IMR-90 (cell line): ENCODE results near the gene SSU72. TPM values are rescaled to one million over a fixed set of nuclear protein-coding genes. Genes with fewer than 3 reads are reported as not detected.

Source experiments
- ATAC-seq: fragments of 200-7000 bp; cut with Tn5 transposase; 2 replicates; pipeline ENCODE4 v1.9.1; 2020; ENCODE audit warnings: low read depth, mild to moderate bottlenecking, moderate library complexity
- BruUV-seq: library from RNA; stranded (reverse); fragments of 400-500 nt; replicated peaks from 2 replicates; lab custom pipeline; 2021; lab: Mats Ljungman, UMichigan
- CTCF ChIA-PET: fragments of 300-600 bp; formaldehyde crosslinking; extraction: SDS; loops from one replicate; lab custom pipeline; 2021; ENCODE audit warnings: antibody characterized with exemption; lab: Yijun Ruan, JAX
- POLR2A ChIA-PET: fragments of 300-600 bp; sonication (Branson Sonifier 250); formaldehyde crosslinking; loops from one replicate; lab custom pipeline; 2022; ENCODE audit warnings: antibody characterized with exemption; ENCODE audit not compliant: unreplicated experiment; lab: Charles Lee
- DNase-seq: peaks from one replicate; pipeline ENCODE4 v3.0.0; 2013
- H2AFZ ChIP-seq: replicated peaks from 2 replicates; pipeline ENCODE3; 2013; ENCODE audit warnings: low read length, mild to moderate bottlenecking; ENCODE audit not compliant: poor library complexity
- H2AK5ac ChIP-seq: 2 replicates; pipeline ENCODE4 v1.6.1; 2013; ENCODE audit warnings: low read depth, low read length, inconsistent platforms
- H2AK9ac ChIP-seq: replicated peaks from 2 replicates; pipeline ENCODE3; 2013; ENCODE audit warnings: mild to moderate bottlenecking, low read depth, low read length, moderate library complexity; ENCODE audit not compliant: poor library complexity
- H2BK120ac ChIP-seq: 2 replicates; pipeline ENCODE4 v1.6.1; 2013; ENCODE audit warnings: low read depth, low read length, inconsistent platforms
- H2BK15ac ChIP-seq: 3 replicates; pipeline ENCODE4 v1.6.1; 2013; ENCODE audit warnings: low read depth, low read length, inconsistent platforms
- H2BK20ac ChIP-seq: 2 replicates; pipeline ENCODE4 v1.6.1; 2013; ENCODE audit warnings: low read depth, mild to moderate bottlenecking, inconsistent platforms, low read length, moderate library complexity
- H2BK5ac ChIP-seq: 2 replicates; pipeline ENCODE4 v1.6.1; 2013; ENCODE audit warnings: mild to moderate bottlenecking, low read depth, low read length, inconsistent platforms; ENCODE audit not compliant: poor library complexity, severe bottlenecking
- H3K14ac ChIP-seq: replicated peaks from 2 replicates; pipeline ENCODE4 v1.6.1; 2013; ENCODE audit warnings: low read depth, low read length, inconsistent platforms
- H3K18ac ChIP-seq: 2 replicates; pipeline ENCODE4 v1.6.1; 2013; ENCODE audit warnings: low read depth, low read length, control low read depth
- H3K23ac ChIP-seq: 2 replicates; pipeline ENCODE4 v1.6.1; 2013; ENCODE audit warnings: low read depth, low read length, inconsistent platforms
- H3K27ac ChIP-seq: 2 replicates; pipeline ENCODE4 v1.5.1; 2013; ENCODE audit warnings: mild to moderate bottlenecking, control low read depth, low read length; ENCODE audit not compliant: insufficient read depth
- H3K27me3 ChIP-seq: 2 replicates; pipeline ENCODE4 v1.6.1; 2013; ENCODE audit warnings: low read length; ENCODE audit not compliant: control insufficient read depth, insufficient read depth
- H3K36me3 ChIP-seq: 2 replicates; pipeline ENCODE4 v1.6.1; 2013; ENCODE audit warnings: low read length, mixed read lengths; ENCODE audit not compliant: control insufficient read depth, insufficient read depth
- H3K4ac ChIP-seq: 2 replicates; pipeline ENCODE4 v1.6.1; 2013; ENCODE audit warnings: low read depth, low read length, inconsistent platforms
- H3K4me1 ChIP-seq: 2 replicates; pipeline ENCODE4 v1.6.1; 2013; ENCODE audit warnings: low read length, mixed read lengths; ENCODE audit not compliant: control insufficient read depth, insufficient read depth
- H3K4me2 ChIP-seq: 2 replicates; pipeline ENCODE4 v1.6.1; 2013; ENCODE audit warnings: low read depth, mild to moderate bottlenecking, control low read depth, low read length, moderate library complexity
- H3K4me3 ChIP-seq: 2 replicates; pipeline ENCODE4 v1.5.1; 2013; ENCODE audit warnings: low read depth, mild to moderate bottlenecking, control low read depth, low read length, moderate library complexity; ENCODE audit not compliant: insufficient read depth
- H3K56ac ChIP-seq: 2 replicates; pipeline ENCODE4 v1.6.1; 2013; ENCODE audit warnings: low read length, inconsistent platforms; ENCODE audit not compliant: insufficient read depth; ENCODE audit errors: extremely low read depth
- H3K79me1 ChIP-seq, 2 experiments: 2 replicates each; pipeline ENCODE4 v1.6.1; 2013; ENCODE audit warnings: low read length in 2 of 2, inconsistent platforms in 1 of 2, low read depth in 1 of 2
- H3K9ac ChIP-seq: 2 replicates; pipeline ENCODE4 v1.6.1; 2013; ENCODE audit warnings: low read depth, low read length, control low read depth
- H3K9me1 ChIP-seq: 2 replicates; pipeline ENCODE4 v1.6.1; 2013; ENCODE audit warnings: low read length, inconsistent platforms; ENCODE audit not compliant: insufficient read depth
- H3K9me3 ChIP-seq: 2 replicates; pipeline ENCODE4 v1.6.1; 2013; ENCODE audit warnings: low read length; ENCODE audit not compliant: control insufficient read depth, insufficient read depth
- H4K20me1 ChIP-seq: 2 replicates; pipeline ENCODE4 v1.6.1; 2013; ENCODE audit warnings: low read length, inconsistent platforms; ENCODE audit not compliant: insufficient read depth
- H4K5ac ChIP-seq: 2 replicates; pipeline ENCODE4 v1.6.1; 2013; ENCODE audit warnings: mild to moderate bottlenecking, low read depth, low read length, control low read depth
- H4K8ac ChIP-seq, 2 experiments: 2 replicates each; pipeline ENCODE4 v1.6.1; 2013; ENCODE audit warnings: low read depth in 2 of 2, low read length in 2 of 2, control low read depth in 1 of 2, inconsistent platforms in 1 of 2
- H4K91ac ChIP-seq: 2 replicates; pipeline ENCODE4 v1.6.1; 2013; ENCODE audit warnings: low read depth, low read length, inconsistent platforms; ENCODE audit not compliant: insufficient read depth
- CEBPB ChIP-seq: IDR thresholded peaks from 2 replicates; pipeline ENCODE4 v1.6.1; 2012; ENCODE audit warnings: low read depth, low read length, improper control_type of control experiment
- CHD1 ChIP-seq: IDR thresholded peaks from 2 replicates; pipeline ENCODE4 v1.6.1; 2012; ENCODE audit warnings: low read depth, low read length, improper control_type of control experiment
- FOS ChIP-seq: fragments of 150-350 bp; IDR thresholded peaks from 2 replicates; pipeline ENCODE4 v1.6.1; 2016; ENCODE audit warnings: low read depth, low read length
- MAZ ChIP-seq: IDR thresholded peaks from 2 replicates; pipeline ENCODE4 v1.6.1; 2012; ENCODE audit warnings: low read depth, mild to moderate bottlenecking, low read length, improper control_type of control experiment, moderate library complexity, borderline replicate concordance
- NFE2L2 ChIP-seq: fragments of 150-350 bp; IDR thresholded peaks from 2 replicates; pipeline ENCODE4 v1.6.1; 2016; ENCODE audit warnings: low read depth, mild to moderate bottlenecking, low read length
- POLR2A ChIP-seq: IDR thresholded peaks from 2 replicates; pipeline ENCODE4 v1.6.1; 2012; ENCODE audit warnings: mild to moderate bottlenecking, low read depth, low read length
- RCOR1 ChIP-seq: IDR thresholded peaks from 2 replicates; pipeline ENCODE4 v1.6.1; 2012; ENCODE audit warnings: mild to moderate bottlenecking, low read length, improper control_type of control experiment; ENCODE audit not compliant: insufficient replicate concordance
- RFX5 ChIP-seq: IDR thresholded peaks from 2 replicates; pipeline ENCODE4 v1.8.0; 2012; ENCODE audit warnings: low read depth, mild to moderate bottlenecking, low read length, moderate library complexity
- SMC3 ChIP-seq: fragments of 150-350 bp; IDR thresholded peaks from 2 replicates; pipeline ENCODE4 v1.6.1; 2016; ENCODE audit warnings: low read depth, mild to moderate bottlenecking, antibody characterized with exemption, low read length, moderate library complexity
- WGBS, 2 experiments: methylation state at CpG; one replicate each; pipeline versions ENCODE4 v1.1.5 to v1.1.7; 2013; ENCODE audit warnings: missing lambda C conversion rate in 2 of 2; ENCODE audit not compliant: insufficient read length in 1 of 2; ENCODE audit errors: extremely low coverage in 2 of 2; 5-methylcytosine and 5-hydroxymethylcytosine counted together
- dilution Hi-C: fragments of 300-500 bp; cut with HindIII; formaldehyde crosslinking; loops from one replicate; pipeline ENCODE4 v1.14.3; 2018; ENCODE audit warnings: low sequenced_read_pairs; ENCODE audit not compliant: unreplicated experiment
- in situ Hi-C: fragments of 300-500 bp; cut with MboI; formaldehyde crosslinking; loops from 3 replicates; pipeline ENCODE4 v1.14.3; 2019; ENCODE audit warnings: low sequenced_read_pairs, inconsistent platforms, mixed read lengths
- intact Hi-C: fragments of 100-400 bp; cut with micrococcal nuclease; formaldehyde crosslinking; loops from 2 replicates; pipeline ENCODE4 v1.10.0; 2022
- polyA plus RNA-seq, 3 experiments: library from polyadenylated mRNA; depleted of rRNA; stranded (reverse); fragments of >200 nt; gene quantifications; 2 replicates each; pipeline ENCODE4 v1.2.3, GENCODE V29; 2012; ENCODE audit warnings: low replicate concordance in 1 of 3
- total RNA-seq: library from RNA; depleted of rRNA; stranded (reverse); fragments of >200 nt; gene quantifications from 2 replicates; pipeline ENCODE4 v1.2.3, GENCODE V29; 2012
- TF ChIP-seq, protein P1 (sequence below): fragments of 150-350 bp; IDR thresholded peaks from 2 replicates; pipeline ENCODE4 v1.6.1; 2017; ENCODE audit warnings: mild to moderate bottlenecking, antibody characterized with exemption, low read length, low read depth
- TF ChIP-seq, protein P2 (sequence below): conservative IDR thresholded peaks from 2 replicates; pipeline ENCODE4 v1.5.1; 2012; ENCODE audit warnings: mild to moderate bottlenecking, low read depth, low read length, improper control_type of control experiment
- TF ChIP-seq, protein P3 (sequence below): fragments of 150-350 bp; IDR thresholded peaks from 2 replicates; pipeline ENCODE4 v1.6.1; 2016; ENCODE audit warnings: low read depth, mild to moderate bottlenecking, low read length, moderate library complexity, borderline replicate concordance

Gene SSU72
- total and polyA plus RNA-seq, 2 of the 4 experiments (the other 2 are of a cell fraction), result 33.7 to 88.4 TPM

DNA sequence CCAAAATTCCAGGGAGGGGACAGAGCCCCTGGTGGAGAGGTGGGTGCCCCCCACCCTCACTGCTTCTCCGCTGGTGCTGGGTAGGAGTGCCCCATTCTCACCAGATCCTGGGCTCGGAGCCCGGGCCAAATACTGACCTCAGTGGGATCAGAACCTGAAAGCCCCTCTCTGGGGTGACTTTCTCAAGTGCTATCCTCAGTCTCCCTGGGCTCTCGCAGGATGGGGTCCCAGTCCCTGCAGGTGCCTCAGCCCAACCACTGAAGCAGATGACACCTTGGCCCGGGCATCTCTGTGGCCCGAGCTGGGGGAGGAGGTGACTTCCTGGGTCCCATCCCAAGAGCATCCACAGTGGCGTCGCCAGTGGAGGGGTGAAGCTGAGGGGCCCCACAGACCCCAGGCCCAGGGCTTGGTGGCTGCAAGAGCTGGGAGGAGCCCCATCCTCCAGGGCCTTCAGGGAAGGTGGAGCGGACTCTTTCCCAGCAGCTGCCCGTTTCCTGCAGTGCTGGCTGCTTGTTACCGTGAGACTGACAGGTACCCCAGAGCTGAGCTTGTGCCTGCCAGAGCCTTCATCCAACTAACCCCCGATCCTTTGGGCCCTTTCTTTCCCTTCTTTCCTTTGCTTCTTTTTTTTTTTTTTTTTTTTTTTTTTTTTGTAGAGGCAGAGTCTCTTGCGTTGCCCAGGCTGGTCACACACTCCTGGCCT lies 29.2 kb upstream of the SSU72 start:
- Histone ChIP-seq H3K4ac (no peak overlapping the region), H2BK20ac (no peak overlapping the region), H2AK9ac (no peak overlapping the region), H3K27ac (no peak overlapping the region), H2AK5ac (no peak overlapping the region), H3K79me1 (no peaks in the 10 kb centered on the region), H3K56ac (no peak overlapping the region), H3K9me1 (no peaks in the 10 kb centered on the region), H3K23ac (no peak overlapping the region), H3K27me3 (peaks cover 3% of the 10 kb centered on the region; the same call in 1 of the 2 replicates), H3K9ac (no peak overlapping the region), H4K91ac (no peak overlapping the region), H3K4me3 (no peak overlapping the region), H2AFZ (no peak overlapping the region), H2BK15ac (no peak overlapping the region), H3K18ac (no peak overlapping the region), H3K4me2 (no peak overlapping the region), H3K9me3 (no peaks in the 10 kb centered on the region), H3K14ac (no peak overlapping the region), H4K5ac (no peak overlapping the region), H4K8ac (no peak overlapping the region), H4K20me1 (no peaks in the 10 kb centered on the region), H2BK120ac (no peak overlapping the region), H2BK5ac (no peak overlapping the region), H3K4me1 (peaks cover 5% of the 10 kb centered on the region; the same call in 1 of the 2 replicates), H3K36me3 (no peaks in the 10 kb centered on the region)
- CTCF ChIA-PET, result no interaction called here
- TF ChIP-seq RFX5, result no peak
- TF ChIP-seq, protein P1, sequence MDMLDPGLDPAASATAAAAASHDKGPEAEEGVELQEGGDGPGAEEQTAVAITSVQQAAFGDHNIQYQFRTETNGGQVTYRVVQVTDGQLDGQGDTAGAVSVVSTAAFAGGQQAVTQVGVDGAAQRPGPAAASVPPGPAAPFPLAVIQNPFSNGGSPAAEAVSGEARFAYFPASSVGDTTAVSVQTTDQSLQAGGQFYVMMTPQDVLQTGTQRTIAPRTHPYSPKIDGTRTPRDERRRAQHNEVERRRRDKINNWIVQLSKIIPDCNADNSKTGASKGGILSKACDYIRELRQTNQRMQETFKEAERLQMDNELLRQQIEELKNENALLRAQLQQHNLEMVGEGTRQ, result no peak
- TF ChIP-seq SMC3, result no peak
- no peak for TF ChIP-seq POLR2A
- no peak for TF ChIP-seq FOS
- no peak for TF ChIP-seq MAZ
- no peak for TF ChIP-seq NFE2L2
- TF ChIP-seq, protein P2, sequence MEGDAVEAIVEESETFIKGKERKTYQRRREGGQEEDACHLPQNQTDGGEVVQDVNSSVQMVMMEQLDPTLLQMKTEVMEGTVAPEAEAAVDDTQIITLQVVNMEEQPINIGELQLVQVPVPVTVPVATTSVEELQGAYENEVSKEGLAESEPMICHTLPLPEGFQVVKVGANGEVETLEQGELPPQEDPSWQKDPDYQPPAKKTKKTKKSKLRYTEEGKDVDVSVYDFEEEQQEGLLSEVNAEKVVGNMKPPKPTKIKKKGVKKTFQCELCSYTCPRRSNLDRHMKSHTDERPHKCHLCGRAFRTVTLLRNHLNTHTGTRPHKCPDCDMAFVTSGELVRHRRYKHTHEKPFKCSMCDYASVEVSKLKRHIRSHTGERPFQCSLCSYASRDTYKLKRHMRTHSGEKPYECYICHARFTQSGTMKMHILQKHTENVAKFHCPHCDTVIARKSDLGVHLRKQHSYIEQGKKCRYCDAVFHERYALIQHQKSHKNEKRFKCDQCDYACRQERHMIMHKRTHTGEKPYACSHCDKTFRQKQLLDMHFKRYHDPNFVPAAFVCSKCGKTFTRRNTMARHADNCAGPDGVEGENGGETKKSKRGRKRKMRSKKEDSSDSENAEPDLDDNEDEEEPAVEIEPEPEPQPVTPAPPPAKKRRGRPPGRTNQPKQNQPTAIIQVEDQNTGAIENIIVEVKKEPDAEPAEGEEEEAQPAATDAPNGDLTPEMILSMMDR, result no peak
- no peak for TF ChIP-seq RCOR1
- no peak for TF ChIP-seq CHD1
- no peak for TF ChIP-seq CEBPB
- TF ChIP-seq, protein P3, sequence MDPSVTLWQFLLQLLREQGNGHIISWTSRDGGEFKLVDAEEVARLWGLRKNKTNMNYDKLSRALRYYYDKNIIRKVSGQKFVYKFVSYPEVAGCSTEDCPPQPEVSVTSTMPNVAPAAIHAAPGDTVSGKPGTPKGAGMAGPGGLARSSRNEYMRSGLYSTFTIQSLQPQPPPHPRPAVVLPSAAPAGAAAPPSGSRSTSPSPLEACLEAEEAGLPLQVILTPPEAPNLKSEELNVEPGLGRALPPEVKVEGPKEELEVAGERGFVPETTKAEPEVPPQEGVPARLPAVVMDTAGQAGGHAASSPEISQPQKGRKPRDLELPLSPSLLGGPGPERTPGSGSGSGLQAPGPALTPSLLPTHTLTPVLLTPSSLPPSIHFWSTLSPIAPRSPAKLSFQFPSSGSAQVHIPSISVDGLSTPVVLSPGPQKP, result no peak
- dilution Hi-C loops (no loop called here), in situ Hi-C loops (no loop called here), intact Hi-C loops (no loop called here)
- ATAC-seq (no peak), DNase-seq (no peak)
- POLR2A ChIA-PET, result no interaction called here
- 75% methylated on average over 2 of the region's 13 CpGs; no CpG with 5 or more reads in 1 of the 2 experiments for WGBS, 2 experiments
- BruUV-seq, result no TSS peak
